IPS-18c (cell line): ENCODE data around the gene FBXL7.

ENCODE experiments used
- H3K4me3 ChIP-seq: 2 replicates; pipeline ENCODE4 v1.7.0; 2013; ENCODE audit warnings: low read depth, mild to moderate bottlenecking, low read length, moderate library complexity; ENCODE audit not compliant: insufficient read depth
- H3K9me3 ChIP-seq: one replicate; pipeline ENCODE4 v1.6.1; 2013; ENCODE audit warnings: mild to moderate bottlenecking, low read length, moderate library complexity; ENCODE audit not compliant: control insufficient read depth, insufficient read depth

FBXL7 gene

GRCh38 chr5:15692706-15693381 lies 192.9 kb downstream of the FBXL7 start:
- Histone ChIP-seq H3K9me3 (no peaks in the 10 kb centered on the region), H3K4me3 (no peak overlapping the region)

GRCh38 chr5:15693382-15693728 lies 193.4 kb downstream of the FBXL7 start:
- no peaks in the 10 kb centered on the region for H3K9me3 ChIP-seq
- H3K4me3 ChIP-seq: no peak overlapping the region

GRCh38 chr5:15693933-15694332 lies 194.0 kb downstream of the FBXL7 start:
- Histone ChIP-seq H3K4me3 (no peak overlapping the region), H3K9me3 (no peaks in the 10 kb centered on the region)

GRCh38 chr5:15694696-15695214 lies 194.8 kb downstream of the FBXL7 start:
- H3K9me3 ChIP-seq: no peaks in the 10 kb centered on the region
- no peak overlapping the region for H3K4me3 ChIP-seq

GRCh38 chr5:15695215-15695731 lies 195.3 kb downstream of the FBXL7 start:
- H3K9me3 ChIP-seq: no peaks in the 10 kb centered on the region
- H3K4me3 ChIP-seq: no peak overlapping the region

- H3K9me3 ChIP-seq: no peaks in the 10 kb centered on the region
These were observed 200.4 kb downstream of the FBXL7 start for GRCh38 chr5:15700373-15700772.

GRCh38 chr5:15702102-15702501 lies 202.1 kb downstream of the FBXL7 start:
- Histone ChIP-seq H3K4me3 (no peak overlapping the region), H3K9me3 (no peaks in the 10 kb centered on the region)

More at GRCh38 chr5:15700373-15700772, 200.4 kb downstream of the FBXL7 start:
- no peak overlapping the region for H3K4me3 ChIP-seq

- H3K4me3 ChIP-seq: no peak overlapping the region
- H3K9me3 ChIP-seq: no peaks in the 10 kb centered on the region
These were observed 203.9 kb downstream of the FBXL7 start for GRCh38 chr5:15703901-15704300.

- Histone ChIP-seq H3K9me3 (no peaks in the 10 kb centered on the region), H3K4me3 (no peak overlapping the region)
These were observed 204.5 kb downstream of the FBXL7 start for GRCh38 chr5:15704397-15704947.

GRCh38 chr5:15707631-15708030 lies 207.7 kb downstream of the FBXL7 start:
- H3K9me3 ChIP-seq: no peaks in the 10 kb centered on the region
- H3K4me3 ChIP-seq: no peak overlapping the region

GRCh38 chr5:15711892-15712291 lies 211.9 kb downstream of the FBXL7 start:
- H3K4me3 ChIP-seq: no peak overlapping the region
- no peaks in the 10 kb centered on the region for H3K9me3 ChIP-seq

- Histone ChIP-seq H3K4me3 (no peak overlapping the region), H3K9me3 (no peaks in the 10 kb centered on the region)
These were observed 215.6 kb downstream of the FBXL7 start for GRCh38 chr5:15715535-15715934.

- no peak overlapping the region for H3K4me3 ChIP-seq
- no peaks in the 10 kb centered on the region for H3K9me3 ChIP-seq
These were observed 216.0 kb downstream of the FBXL7 start for GRCh38 chr5:15715967-15716366.

GRCh38 chr5:15717001-15717400 lies 217.0 kb downstream of the FBXL7 start:
- H3K9me3 ChIP-seq: no peaks in the 10 kb centered on the region
- no peak overlapping the region for H3K4me3 ChIP-seq

GRCh38 chr5:15718421-15719179 lies 218.6 kb downstream of the FBXL7 start:
- Histone ChIP-seq H3K4me3 (no peak overlapping the region), H3K9me3 (no peaks in the 10 kb centered on the region)

GRCh38 chr5:15719784-15720183 lies 219.8 kb downstream of the FBXL7 start:
- no peak overlapping the region for H3K4me3 ChIP-seq
- H3K9me3 ChIP-seq: no peaks in the 10 kb centered on the region

- no peak overlapping the region for H3K4me3 ChIP-seq
- H3K9me3 ChIP-seq: no peaks in the 10 kb centered on the region
These were observed 220.5 kb downstream of the FBXL7 start for GRCh38 chr5:15720515-15720914.

GRCh38 chr5:15722305-15722704 lies 222.3 kb downstream of the FBXL7 start:
- Histone ChIP-seq H3K9me3 (no peaks in the 10 kb centered on the region), H3K4me3 (no peak overlapping the region)
